GM12878 (cell line): ENCODE measurements around the gene PCSK5. TPM values are rescaled to one million over a fixed set of nuclear protein-coding genes. Genes with fewer than 3 reads are reported as not detected.

Experiments
- ATAC-seq: fragments of 200-7000 bp; cut with Tn5 transposase; 3 replicates; pipeline ENCODE4 v1.9.1; 2020; ENCODE audit warnings: mild to moderate bottlenecking, moderate library complexity
- BruUV-seq: library from RNA; stranded (reverse); fragments of 400-500 nt; replicated peaks from 2 replicates; lab custom pipeline; 2021; lab: Mats Ljungman, UMichigan
- CTCF ChIA-PET: fragments of 300-600 bp; sonication (Branson Sonifier 250); formaldehyde crosslinking; extraction: SDS; loops from one replicate; lab custom pipeline; 2021; ENCODE audit warnings: inconsistent platforms; lab: Yijun Ruan, JAX
- POLR2A ChIA-PET: fragments of 350-600 bp; formaldehyde crosslinking; extraction: SDS; loops from one replicate; lab custom pipeline; 2021; ENCODE audit warnings: inconsistent platforms; lab: Charles Lee
- RAD21 ChIA-PET: fragments of 300-600 bp; sonication (Branson Sonifier 250); formaldehyde crosslinking; loops from one replicate; lab custom pipeline; 2023; ENCODE audit warnings: antibody characterized with exemption; ENCODE audit not compliant: unreplicated experiment; lab: Charles Lee
- SMC1A ChIA-PET: fragments of 300-600 bp; sonication (Branson Sonifier 250); formaldehyde crosslinking; loops from one replicate; lab custom pipeline; 2023; ENCODE audit not compliant: unreplicated experiment, uncharacterized antibody; lab: Charles Lee
- DNase-seq: peaks from one replicate; pipeline ENCODE4 v3.0.0-alpha.2; 2011; ENCODE audit warnings: low read depth, low spot score
- FAIRE-seq: peaks from 3 replicates; lab custom pipeline; 2011; peaks lifted over from hg19 to GRCh38; lab: Jason Lieb, UNC
- H2AFZ ChIP-seq: 2 replicates; pipeline ENCODE4 v1.6.0; 2011; ENCODE audit warnings: low read depth, low read length, control low read depth; ENCODE audit not compliant: control insufficient read depth
- H3K27ac ChIP-seq: 2 replicates; pipeline ENCODE4 v1.5.1; 2011; ENCODE audit warnings: control low read depth; ENCODE audit not compliant: control insufficient read depth, insufficient read depth
- H3K27me3 ChIP-seq, 2 experiments: replicated peaks in 1 of 2; 2 replicates each; pipeline versions ENCODE4 v1.6.0 to v1.6.1; 2011; ENCODE audit warnings: low read length in 1 of 2; ENCODE audit not compliant: control insufficient read depth in 2 of 2, insufficient read depth in 2 of 2
- H3K36me3 ChIP-seq, 2 experiments: 2 replicates each; pipeline ENCODE4 v1.5.1; 2011; ENCODE audit warnings: low read length in 1 of 2; ENCODE audit not compliant: control insufficient read depth in 2 of 2, insufficient read depth in 2 of 2
- H3K4me1 ChIP-seq: 2 replicates; pipeline ENCODE4 v1.6.1; 2011; ENCODE audit warnings: mild to moderate bottlenecking, low read length, moderate library complexity, mixed read lengths; ENCODE audit not compliant: control insufficient read depth, insufficient read depth
- H3K4me2 ChIP-seq: 2 replicates; pipeline ENCODE4 v1.6.0; 2011; ENCODE audit warnings: control low read depth; ENCODE audit not compliant: control insufficient read depth, insufficient read depth
- H3K4me3 ChIP-seq: fragments of 200-600 bp; sonication (generic); 2 replicates; pipeline ENCODE4 v1.5.1; 2016
- H3K79me2 ChIP-seq: 2 replicates; pipeline ENCODE4 v1.6.0; 2011; ENCODE audit warnings: low read length; ENCODE audit not compliant: control insufficient read depth, insufficient read depth
- H3K9ac ChIP-seq: 2 replicates; pipeline ENCODE4 v1.8.0; 2011; ENCODE audit warnings: low read length, control low read depth, mixed read lengths; ENCODE audit not compliant: control insufficient read depth, insufficient read depth
- H3K9me3 ChIP-seq: replicated peaks from 3 replicates; pipeline ENCODE4 v1.5.1; 2011; ENCODE audit warnings: mild to moderate bottlenecking, low read length; ENCODE audit not compliant: control insufficient read depth, insufficient read depth
- H4K20me1 ChIP-seq: 2 replicates; pipeline ENCODE4 v1.6.0; 2011; ENCODE audit not compliant: control insufficient read depth, insufficient read depth
- BACH1 ChIP-seq: fragments of 450-650 bp; IDR thresholded peaks from 2 replicates; pipeline ENCODE4 v1.6.1; 2017; ENCODE audit warnings: mild to moderate bottlenecking, borderline replicate concordance
- BMI1 ChIP-seq: fragments of 450-650 bp; IDR thresholded peaks from 2 replicates; pipeline ENCODE4 v1.6.1; 2016; ENCODE audit warnings: mild to moderate bottlenecking, moderate library complexity, borderline replicate concordance
- ESRRA ChIP-seq: IDR thresholded peaks from 2 replicates; pipeline ENCODE4 v1.6.1; 2012; ENCODE audit warnings: mild to moderate bottlenecking, low read length, improper control_type of control experiment
- FOXK2 ChIP-seq: fragments of 450-650 bp; IDR thresholded peaks from 2 replicates; pipeline ENCODE4 v1.6.1; 2017; ENCODE audit warnings: mild to moderate bottlenecking, moderate library complexity
- HDAC2 ChIP-seq: fragments of 200-600 bp; sonication (generic); IDR thresholded peaks from 2 replicates; pipeline ENCODE4 v1.6.1; 2017
- YY1 ChIP-seq: IDR thresholded peaks from 2 replicates; pipeline ENCODE4 v1.6.1; 2011; ENCODE audit warnings: low read depth, mild to moderate bottlenecking, low read length
- WGBS: methylation state at CpG from one replicate; pipeline ENCODE4 v1.1.6; 2016; ENCODE audit warnings: low lambda C conversion rate; ENCODE audit not compliant: insufficient replicate concordance, insufficient coverage; ENCODE audit errors: missing lambda C conversion rate; 5-methylcytosine and 5-hydroxymethylcytosine counted together
- in situ Hi-C: fragments of 300-500 bp; cut with MboI; formaldehyde crosslinking; loops from 9 replicates; pipeline ENCODE4 v1.14.3; 2018; ENCODE audit warnings: mixed read lengths
- intact Hi-C: fragments of 100-400 bp; cut with micrococcal nuclease; formaldehyde crosslinking; loops from one replicate; pipeline ENCODE4 v1.14.2; 2022; ENCODE audit not compliant: unreplicated experiment
- polyA plus RNA-seq, 11 experiments: library from polyadenylated mRNA; depleted of rRNA in 4 of 11; unstranded in 6 of 11; stranded (reverse) in 5 of 11; fragments of >200 nt; fragmentation: Nextera tagmentation in 4 of 11; fragmentation: Illumina TruSeq in 1 of 11; extraction: Ambion mirVana in 4 of 11; extraction: Trizol in 1 of 11; gene quantifications; 1 replicate in 1 of 11; 2 replicates in 10 of 11; pipeline versions ENCODE4 v1.2.1 to v1.2.3, GENCODE V29; 2011 to 2016; ENCODE audit warnings: inconsistent platforms in 2 of 11, missing spikeins in 2 of 11, low read depth in 1 of 11
- total RNA-seq, 4 experiments: library from RNA; depleted of rRNA in 3 of 4; stranded (reverse); fragments of >200 nt in 3 of 4; fragmentation: Illumina TruSeq in 1 of 4; extraction: Trizol in 1 of 4; gene quantifications; 2 replicates each; pipeline versions ENCODE4 v1.2.1 to v1.2.3, GENCODE V29; 2013 to 2021
- TF ChIP-seq, protein P1 (sequence below): IDR thresholded peaks from 2 replicates; pipeline ENCODE4 v1.6.1; 2012; ENCODE audit warnings: improper control_type of control experiment, low read depth, low read length; ENCODE audit not compliant: insufficient replicate concordance

The PCSK5 gene
- total and polyA plus RNA-seq, 10 of the 15 experiments (the other 5 are each of a cell fraction or from before 2014, with no cell fraction given): 0.01 to 0.13 (median 0.04) TPM; not detected in 3

DNA sequence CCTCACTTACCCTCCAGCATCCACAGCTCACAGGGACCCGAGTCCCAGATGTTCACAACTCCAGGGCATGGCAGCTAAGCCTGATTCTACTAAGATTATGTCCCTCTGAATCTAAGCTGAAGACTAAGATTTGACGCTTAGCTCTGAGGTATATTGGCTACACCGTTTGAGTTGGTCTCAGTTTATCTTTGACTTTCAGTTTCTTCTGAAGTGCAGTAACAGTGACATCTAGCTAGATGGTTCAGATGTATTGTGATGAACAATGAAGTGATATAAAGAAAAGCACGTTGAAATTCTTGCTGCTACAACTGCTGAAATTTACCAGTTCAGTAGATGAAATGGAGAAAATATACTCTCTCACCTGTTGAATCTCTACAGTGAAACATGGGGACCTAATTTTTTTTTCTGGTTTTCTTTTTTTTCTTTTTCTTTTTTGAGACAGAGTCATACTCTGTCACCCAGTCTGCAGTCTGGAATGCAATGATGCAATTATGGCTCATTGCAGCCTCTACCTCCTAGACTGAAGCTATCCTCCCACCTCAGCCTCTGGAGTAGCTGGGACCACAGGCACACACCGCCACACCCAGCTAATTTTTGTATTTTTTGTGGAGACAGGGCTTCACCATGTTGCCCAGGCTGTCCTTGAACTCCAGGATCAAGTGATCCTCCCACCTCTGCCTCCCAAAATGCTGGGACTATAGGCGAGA lies 488.0 kb downstream of the PCSK5 start:
- ATAC-seq: no peak
- ChIA-PET RAD21 (no interaction called here), CTCF (interaction anchor here (0.9 to 1.5 kb wide), 3 partner anchors 9 to 41 kb away, joined by 3 to 5 read pairs (median 3); no protein-coding TSS in a partner anchor), SMC1A (interaction anchor here (1.2 to 1.5 kb wide), 3 partner anchors 8 to 15 kb away, joined by 3 to 5 read pairs (median 4); no protein-coding TSS in a partner anchor), POLR2A (no interaction called here)
- H3K79me2 ChIP-seq: no peaks in the 10 kb centered on the region
- no peak for DNase-seq
- no TSS peak for BruUV-seq
- no peaks in the 10 kb centered on the region for H3K36me3 ChIP-seq
- H3K27ac ChIP-seq: no peak overlapping the region
- no peaks in the 10 kb centered on the region for H3K27me3 ChIP-seq
- TF ChIP-seq BACH1 (no peak), ESRRA (no peak)
- no peak overlapping the region for H3K9ac ChIP-seq
- no peak overlapping the region for H2AFZ ChIP-seq
- no peak for FAIRE-seq
- H3K4me1 ChIP-seq: peaks cover under 1% of the 10 kb centered on the region
- no peaks in the 10 kb centered on the region for H4K20me1 ChIP-seq
- H3K4me2 ChIP-seq: no peak overlapping the region
- in situ Hi-C loops: no loop called here
- no peaks in the 10 kb centered on the region for H3K9me3 ChIP-seq
- H3K4me3 ChIP-seq: no peak overlapping the region
- intact Hi-C loops: no loop called here
- 54% methylated on average over 6 of the region's 6 CpGs for WGBS

DNA sequence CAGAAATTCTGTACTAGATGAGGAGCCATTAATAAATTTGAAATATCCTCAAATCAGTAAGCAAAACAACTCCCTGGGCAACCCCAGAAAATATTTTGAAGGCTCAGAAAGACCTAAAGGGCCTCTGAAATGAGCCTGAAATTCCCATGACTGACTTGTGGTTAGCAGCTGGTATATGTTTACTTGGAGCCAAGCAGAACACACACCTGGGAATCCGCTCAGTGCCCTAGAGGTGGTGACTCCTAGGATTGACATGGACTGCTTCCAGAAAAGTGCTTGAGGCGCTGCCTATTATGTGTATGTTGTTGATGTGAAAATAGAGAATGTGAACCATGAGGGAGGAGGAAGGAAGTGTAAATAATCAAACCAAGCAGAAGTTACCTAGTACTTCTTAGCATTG lies 489.0 kb downstream of the PCSK5 start:
- no peaks in the 10 kb centered on the region for H4K20me1 ChIP-seq
- H3K4me2 ChIP-seq: no peak overlapping the region
- in situ Hi-C loops (no loop called here), intact Hi-C loops (no loop called here)
- FAIRE-seq (no peak), ATAC-seq (no peak), DNase-seq (no peak)
- POLR2A ChIA-PET: no interaction called here
- no peak overlapping the region for H3K27ac ChIP-seq
- H3K9me3 ChIP-seq: no peaks in the 10 kb centered on the region
- H3K79me2 ChIP-seq: no peaks in the 10 kb centered on the region
- no peak overlapping the region for H3K9ac ChIP-seq
- WGBS: 78% methylated on average over 2 of the region's 2 CpGs
- no peak overlapping the region for H2AFZ ChIP-seq
- SMC1A ChIA-PET: interaction anchor here (1.5 kb wide), 1 partner anchor 12 kb away, joined by 5 read pairs; no protein-coding TSS in a partner anchor
- H3K36me3 ChIP-seq: no peaks in the 10 kb centered on the region
- RAD21 ChIA-PET: interaction anchor here (0.8 kb wide), 1 partner anchor 15 kb away, joined by 4 read pairs; the partner anchor contains the start of gene RFK
- no peaks in the 10 kb centered on the region for H3K4me1 ChIP-seq
- H3K4me3 ChIP-seq: no peak overlapping the region
- BruUV-seq: no TSS peak
- H3K27me3 ChIP-seq: no peaks in the 10 kb centered on the region
- CTCF ChIA-PET: interaction anchor here (1.5 kb wide), 1 partner anchor 10 kb away, joined by 5 read pairs; no protein-coding TSS in a partner anchor
- TF ChIP-seq BMI1 (no peak), HDAC2 (no peak), YY1 (no peak), FOXK2 (no peak)
- TF ChIP-seq, protein P1, sequence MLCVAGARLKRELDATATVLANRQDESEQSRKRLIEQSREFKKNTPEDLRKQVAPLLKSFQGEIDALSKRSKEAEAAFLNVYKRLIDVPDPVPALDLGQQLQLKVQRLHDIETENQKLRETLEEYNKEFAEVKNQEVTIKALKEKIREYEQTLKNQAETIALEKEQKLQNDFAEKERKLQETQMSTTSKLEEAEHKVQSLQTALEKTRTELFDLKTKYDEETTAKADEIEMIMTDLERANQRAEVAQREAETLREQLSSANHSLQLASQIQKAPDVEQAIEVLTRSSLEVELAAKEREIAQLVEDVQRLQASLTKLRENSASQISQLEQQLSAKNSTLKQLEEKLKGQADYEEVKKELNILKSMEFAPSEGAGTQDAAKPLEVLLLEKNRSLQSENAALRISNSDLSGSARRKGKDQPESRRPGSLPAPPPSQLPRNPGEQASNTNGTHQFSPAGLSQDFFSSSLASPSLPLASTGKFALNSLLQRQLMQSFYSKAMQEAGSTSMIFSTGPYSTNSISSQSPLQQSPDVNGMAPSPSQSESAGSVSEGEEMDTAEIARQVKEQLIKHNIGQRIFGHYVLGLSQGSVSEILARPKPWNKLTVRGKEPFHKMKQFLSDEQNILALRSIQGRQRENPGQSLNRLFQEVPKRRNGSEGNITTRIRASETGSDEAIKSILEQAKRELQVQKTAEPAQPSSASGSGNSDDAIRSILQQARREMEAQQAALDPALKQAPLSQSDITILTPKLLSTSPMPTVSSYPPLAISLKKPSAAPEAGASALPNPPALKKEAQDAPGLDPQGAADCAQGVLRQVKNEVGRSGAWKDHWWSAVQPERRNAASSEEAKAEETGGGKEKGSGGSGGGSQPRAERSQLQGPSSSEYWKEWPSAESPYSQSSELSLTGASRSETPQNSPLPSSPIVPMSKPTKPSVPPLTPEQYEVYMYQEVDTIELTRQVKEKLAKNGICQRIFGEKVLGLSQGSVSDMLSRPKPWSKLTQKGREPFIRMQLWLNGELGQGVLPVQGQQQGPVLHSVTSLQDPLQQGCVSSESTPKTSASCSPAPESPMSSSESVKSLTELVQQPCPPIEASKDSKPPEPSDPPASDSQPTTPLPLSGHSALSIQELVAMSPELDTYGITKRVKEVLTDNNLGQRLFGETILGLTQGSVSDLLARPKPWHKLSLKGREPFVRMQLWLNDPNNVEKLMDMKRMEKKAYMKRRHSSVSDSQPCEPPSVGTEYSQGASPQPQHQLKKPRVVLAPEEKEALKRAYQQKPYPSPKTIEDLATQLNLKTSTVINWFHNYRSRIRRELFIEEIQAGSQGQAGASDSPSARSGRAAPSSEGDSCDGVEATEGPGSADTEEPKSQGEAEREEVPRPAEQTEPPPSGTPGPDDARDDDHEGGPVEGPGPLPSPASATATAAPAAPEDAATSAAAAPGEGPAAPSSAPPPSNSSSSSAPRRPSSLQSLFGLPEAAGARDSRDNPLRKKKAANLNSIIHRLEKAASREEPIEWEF: no peak
